Stimulated activated CD4-positive, alpha-beta T cell treated with anti-CD3 and anti-CD28 coated beads, TNF-alpha, amount 100 ng/mL, for 48 hours (primary cell): ENCODE results near the gene BUB1B.

Source experiments
- DNase-seq, 3 donors: peaks; one replicate each; pipeline ENCODE4 v3.0.0-alpha.2; 2020; ENCODE audit warnings: low read depth in 3 of 3

Gene BUB1B

GRCh38 chr15:40254452-40254851 lies 93.6 kb downstream of the BUB1B start:
- DNase-seq = no peak

- no peak for DNase-seq
Measured at GRCh38 chr15:40255033-40255432, 94.2 kb downstream of the BUB1B start.

- DNase-seq = no peak
Measured at GRCh38 chr15:40256638-40257235, 95.9 kb downstream of the BUB1B start.

GRCh38 chr15:40257656-40258450 lies 97.0 kb downstream of the BUB1B start:
- no peak for DNase-seq

GRCh38 chr15:40258544-40258943 lies 97.7 kb downstream of the BUB1B start:
- DNase-seq = no peak

- no peak for DNase-seq
Measured at GRCh38 chr15:40259021-40259420, 98.2 kb downstream of the BUB1B start.

- no peak for DNase-seq
Measured at GRCh38 chr15:40263024-40263754, 102.3 kb downstream of the BUB1B start.

- no peak for DNase-seq
Measured at GRCh38 chr15:40264321-40265153, 103.7 kb downstream of the BUB1B start.

GRCh38 chr15:40265355-40265754 lies 104.5 kb downstream of the BUB1B start:
- no peak for DNase-seq

GRCh38 chr15:40265875-40266274 lies 105.0 kb downstream of the BUB1B start:
- no peak for DNase-seq

- DNase-seq = no peak
Measured at GRCh38 chr15:40266828-40267304, 106.0 kb downstream of the BUB1B start.

GRCh38 chr15:40267670-40268069 lies 106.8 kb downstream of the BUB1B start:
- DNase-seq = no peak

- no peak for DNase-seq
Measured at GRCh38 chr15:40269604-40270003, 108.7 kb downstream of the BUB1B start.

- no peak for DNase-seq
Measured at GRCh38 chr15:40270246-40270995, 109.6 kb downstream of the BUB1B start.
